Measurements from ENCODE around the gene CD52.

Gene CD52

DNA sequence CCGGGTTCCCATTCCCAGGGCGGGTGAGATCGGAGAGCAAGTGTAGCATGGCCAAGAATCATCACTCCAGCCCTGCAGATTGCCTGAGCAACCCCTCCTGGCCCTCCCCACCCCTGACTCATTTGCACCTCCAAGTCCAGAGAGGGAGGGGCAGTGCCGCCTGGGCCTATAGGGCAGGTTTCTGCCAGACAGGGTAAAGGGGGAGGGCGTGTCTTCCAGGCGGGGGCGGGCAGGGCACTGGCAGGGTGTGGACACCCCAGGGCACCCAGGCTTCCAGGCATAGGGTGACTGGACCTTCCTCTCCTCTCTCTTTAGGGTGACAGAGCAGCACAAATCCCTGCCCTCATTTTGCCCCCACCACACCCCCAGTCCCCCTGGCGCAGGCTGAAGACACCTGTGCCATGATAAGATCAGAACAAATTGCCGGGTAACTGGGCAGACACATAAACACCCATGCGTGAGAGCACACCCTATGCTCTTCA is 39.4 kb downstream of the CD52 start:
- no peak for DNase-seq

DNA sequence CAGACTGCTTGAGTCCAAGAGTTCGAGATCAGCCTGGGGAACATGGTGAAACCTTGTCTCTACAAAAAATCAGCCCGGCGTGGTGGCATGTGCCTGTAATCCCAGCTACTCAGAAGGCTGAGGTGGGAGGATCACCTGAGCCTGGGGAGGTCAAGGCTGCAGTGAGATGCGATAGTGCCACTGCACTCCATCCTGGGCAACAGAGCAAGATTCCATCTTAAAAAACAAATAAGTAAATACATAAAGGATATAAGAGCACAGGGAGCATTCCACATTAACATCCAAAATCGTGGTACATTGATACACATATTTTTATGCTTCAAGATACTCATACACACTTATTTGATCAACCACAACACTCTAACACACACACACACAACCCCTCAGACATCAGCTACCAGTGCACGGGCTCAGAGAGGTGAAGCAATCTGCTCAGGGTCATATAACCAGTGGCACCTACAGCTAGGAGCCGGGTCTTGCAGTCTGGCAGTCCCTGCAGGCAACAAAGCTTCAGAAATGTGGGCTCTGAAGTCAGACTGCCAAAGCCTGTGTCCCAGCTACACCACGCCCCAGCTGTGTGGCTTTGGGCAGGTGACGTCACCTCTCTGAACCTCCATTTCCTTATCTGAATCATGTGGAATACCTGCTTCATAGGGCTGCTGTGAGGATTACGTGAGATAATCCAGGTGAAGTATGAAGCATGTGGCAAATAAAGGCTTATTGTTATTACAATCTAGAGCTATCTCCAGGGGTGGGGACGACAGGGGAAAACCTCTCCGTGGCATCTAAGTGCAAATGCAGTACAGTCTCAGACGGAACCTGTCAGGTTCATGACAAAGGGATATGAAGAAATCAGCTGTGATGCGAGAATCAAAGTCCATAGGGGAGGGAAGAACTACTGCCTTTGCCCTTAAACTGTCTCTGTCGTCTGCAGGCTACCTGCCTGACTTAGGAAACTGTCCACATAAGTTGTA is 40.9 kb downstream of the CD52 start:
- no peak for DNase-seq

DNA sequence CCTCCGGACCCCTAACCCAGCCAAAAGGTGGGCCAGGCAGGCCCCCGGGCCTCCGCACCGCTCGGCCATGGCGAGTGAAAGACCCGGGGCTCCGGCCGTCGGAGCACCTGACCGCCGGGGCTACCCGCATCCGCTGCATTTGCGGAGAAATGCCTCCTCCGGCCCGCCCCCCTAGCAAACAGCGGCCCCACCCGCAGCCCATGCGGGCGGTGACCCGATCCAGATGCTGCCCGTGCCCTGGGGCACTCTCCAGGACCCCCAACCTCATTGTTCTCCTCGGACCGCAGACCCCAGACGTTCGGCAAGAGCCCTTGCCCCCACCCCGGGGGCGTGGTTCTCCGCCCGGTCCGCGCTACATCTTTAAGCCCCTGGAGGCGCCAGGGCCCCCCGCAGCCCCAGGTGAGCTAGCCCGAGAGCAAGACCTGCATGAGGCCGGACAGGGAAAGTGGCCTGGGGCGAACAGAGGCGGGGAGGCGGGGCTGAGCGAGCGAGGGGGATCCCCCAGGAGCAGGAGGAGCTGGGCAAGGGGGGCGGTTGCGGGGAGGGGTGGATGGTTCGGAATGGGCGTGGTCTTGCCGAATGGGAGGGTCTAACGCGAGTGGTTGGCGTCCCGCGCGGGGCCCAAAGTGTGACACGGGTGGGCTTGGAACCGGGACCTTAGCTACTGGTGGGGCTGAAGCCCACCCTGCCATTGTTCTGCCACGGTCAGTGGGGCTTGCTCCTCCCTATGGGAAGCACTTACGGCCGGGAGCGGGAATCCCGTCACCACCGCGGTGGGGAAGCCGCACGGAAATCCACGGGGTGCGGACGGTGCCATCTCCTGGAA is 42.4 kb downstream of the CD52 start:
- DNase-seq = no peak

DNA sequence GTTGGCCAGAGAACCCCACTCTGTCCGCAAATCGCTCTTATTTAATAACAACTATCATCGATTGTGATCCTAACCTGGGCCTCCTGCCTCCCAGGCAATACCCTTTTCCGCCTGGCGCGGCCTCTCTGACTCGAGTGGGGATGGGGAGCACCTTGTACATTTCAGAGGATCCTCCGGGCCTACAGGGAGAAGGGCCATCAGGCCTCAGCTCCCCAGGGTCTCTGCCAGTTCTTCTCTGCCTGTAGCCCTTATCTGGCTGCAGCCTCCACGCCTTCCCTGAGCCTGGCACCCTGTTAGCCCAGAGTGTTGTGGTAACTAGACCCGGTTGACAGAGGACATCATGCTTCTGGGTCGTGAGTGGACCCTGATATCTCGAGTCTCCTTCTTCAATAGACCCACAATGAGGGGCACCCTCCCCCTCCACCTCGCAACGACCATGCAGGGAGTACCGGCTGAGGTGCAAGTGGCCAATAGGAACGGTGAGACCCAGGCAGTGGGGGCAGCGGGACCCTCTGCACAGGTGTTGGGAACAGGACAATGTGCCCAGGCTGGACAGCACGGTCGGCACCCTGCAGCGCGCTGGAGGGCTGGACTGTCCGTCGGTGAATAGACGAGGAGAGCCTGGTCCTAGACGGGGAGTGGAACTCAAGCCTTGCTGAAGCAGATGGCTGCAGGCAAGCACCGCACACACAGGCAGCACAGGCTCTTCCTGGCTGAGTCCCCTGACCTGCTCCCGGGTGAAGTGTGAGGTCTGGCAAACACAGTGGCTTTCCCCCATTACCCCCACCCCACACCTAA is 43.2 kb downstream of the CD52 start:
- no peak for DNase-seq

DNA sequence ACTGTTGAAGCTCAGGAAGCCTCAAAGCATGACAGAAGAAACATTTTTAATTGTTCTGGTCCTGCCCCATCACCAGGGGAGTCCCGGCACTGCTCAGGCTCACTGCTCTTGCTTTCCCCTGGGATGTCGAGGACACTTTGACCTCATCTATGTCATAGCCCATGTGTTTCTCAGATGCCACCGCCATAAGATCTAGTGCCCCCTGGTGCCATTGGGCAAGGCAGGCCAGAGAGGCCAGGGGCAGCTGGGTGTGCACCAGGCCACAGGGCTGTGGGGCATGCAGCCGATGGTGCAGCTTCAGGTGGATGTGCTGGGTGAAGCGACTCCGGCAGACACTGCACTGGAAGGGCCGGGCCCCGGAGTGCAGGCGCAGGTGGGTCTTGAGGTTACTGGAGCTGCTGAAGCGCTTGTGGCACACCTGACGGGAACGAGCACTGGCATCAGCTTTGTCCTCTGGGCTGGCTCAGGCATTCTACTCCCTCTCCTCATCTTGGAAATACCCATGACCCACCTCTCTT is 43.9 kb downstream of the CD52 start:
- no peak for DNase-seq

DNA sequence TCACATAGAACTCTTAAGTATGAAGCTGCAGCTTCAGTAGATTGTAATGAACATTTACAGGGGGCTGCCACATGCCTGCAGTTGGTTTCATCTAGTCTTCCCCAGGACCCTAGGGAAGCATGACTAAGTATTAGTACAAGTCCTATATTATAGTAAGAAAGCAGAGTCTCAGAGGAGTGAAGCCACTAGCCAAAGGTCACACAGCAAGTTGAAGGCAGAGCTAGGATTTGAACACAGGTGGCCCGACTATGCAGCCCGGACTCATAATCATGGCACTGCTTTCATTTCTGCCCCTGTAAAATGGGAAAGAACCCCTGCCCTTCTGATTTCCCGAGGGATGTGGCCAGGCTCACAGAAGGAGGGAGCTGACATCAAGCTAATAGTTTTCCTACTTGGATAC is 44.6 kb downstream of the CD52 start:
- DNase-seq = no peak

DNA sequence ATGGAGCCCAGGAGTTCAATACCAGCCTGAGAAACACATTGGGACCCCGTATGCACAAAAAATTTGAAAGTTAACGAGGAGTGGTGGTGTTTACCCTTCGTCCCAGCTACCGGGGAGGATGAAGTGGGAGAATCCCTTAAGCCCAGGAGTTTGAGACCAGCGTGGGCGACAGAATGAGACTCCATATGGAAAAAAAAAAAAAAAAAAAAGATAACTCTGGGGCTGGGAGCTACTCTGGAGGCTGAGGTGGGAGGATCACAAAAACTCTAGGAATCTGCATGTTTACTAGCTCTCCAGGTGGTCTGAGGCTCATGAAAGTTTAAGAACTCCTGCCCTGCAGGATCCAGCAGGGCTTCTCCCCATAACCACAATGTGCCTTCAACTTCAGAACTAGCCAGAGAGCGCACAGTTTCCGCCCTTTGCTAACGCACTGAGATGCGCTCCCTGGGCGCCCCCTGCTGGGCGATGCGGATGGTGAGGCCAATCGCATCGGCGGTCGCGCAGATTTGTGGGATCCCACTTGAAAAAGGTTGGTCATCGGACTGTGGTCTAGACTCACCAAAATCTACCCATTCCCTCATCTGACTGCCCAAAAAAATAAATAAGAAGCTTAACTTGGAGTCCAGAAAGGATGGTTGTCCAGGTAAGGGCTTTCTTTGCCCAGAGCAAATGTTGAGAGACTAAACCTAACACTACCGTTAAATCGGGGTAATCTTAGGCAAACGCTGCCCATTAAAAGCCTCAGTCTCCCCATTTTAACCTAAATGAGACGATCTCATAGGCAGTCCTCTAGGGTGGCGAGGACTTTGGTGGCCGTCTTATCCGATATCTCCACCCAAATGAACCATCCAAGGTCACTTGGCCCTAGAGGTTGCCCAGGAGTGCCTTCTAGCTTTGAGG is 46.0 kb downstream of the CD52 start:
- DNase-seq = peak; percentile 47

DNA sequence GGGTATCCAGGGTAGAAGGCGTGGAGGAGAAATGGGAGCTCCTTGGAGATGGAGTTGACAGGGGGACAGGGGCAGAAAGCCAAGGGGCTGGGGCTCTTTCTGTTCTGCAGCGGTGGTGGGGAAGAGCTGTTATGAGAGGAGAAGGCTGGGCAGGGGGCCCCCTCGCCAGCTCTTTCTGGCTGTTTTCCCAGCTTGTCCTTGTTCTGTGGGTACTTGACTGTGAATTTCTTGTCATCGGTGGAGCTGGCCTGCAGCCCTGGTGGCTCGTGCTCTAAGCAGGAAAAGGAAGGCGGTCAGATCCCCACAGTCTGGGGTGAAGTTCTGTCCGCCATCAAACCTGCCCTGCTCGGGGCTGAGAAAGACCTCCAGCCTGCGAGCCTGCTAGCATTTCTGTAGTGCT is 47.2 kb downstream of the CD52 start:
- DNase-seq = no peak

DNA sequence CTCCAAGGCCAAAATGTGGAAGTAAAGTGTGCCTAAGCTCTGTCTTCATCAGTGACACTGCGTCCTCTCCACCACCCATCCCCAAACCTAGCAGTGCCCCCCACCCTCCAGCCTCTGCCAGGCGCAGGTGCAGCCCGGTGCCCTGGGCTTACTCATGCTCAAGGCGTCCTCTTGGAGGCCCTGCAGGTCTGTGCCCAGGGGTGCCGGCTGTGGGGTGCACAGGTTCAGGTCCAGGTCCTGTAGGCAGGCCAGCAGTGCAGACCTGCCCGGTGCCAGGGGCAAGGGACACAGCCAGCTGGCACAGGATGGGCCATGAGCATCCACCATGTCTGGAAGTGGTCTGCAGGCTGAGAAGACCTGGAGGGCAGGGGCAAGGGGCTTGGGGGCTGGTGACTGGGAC is 49.7 kb downstream of the CD52 start:
- DNase-seq = no peak

DNA sequence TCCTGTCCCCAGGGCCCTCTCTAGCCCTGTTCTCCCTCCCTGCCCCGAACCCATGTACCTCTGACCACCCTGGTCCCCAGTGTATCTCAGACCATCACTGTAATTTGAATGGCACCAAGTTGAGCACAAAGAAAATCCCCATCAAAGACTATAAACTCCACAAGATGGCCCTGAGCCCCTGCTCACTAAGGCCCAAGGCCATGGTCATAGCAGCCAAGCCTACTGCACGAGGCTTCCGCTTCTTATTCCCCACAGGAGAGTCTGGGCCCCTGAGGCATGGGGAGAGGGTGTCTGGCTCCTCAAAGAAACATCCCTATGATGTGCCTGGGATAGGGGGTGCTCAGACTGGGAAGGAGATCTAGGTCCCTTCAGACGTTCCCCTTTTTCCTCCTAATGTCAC is 50.2 kb downstream of the CD52 start:
- DNase-seq = no peak

DNA sequence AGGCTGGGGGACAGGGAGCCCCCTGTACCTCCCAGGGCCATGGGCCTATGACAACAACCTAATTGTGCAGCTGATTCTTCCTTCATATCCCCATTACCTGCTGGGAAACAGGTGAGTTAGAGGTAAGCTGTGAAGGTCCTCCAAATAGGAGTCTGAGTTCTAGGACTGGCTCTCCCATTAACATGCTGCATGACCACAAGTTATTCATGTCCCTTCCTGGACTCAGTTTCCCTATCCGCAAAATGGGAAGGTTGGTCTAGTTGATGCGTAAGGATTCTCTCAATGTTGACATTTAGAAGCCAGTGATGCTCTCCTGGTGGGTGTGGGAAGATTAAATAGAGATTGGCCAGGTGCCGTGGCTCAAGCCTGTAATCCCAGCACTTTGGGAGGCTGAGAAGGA is 50.7 kb downstream of the CD52 start:
- no peak for DNase-seq

All from midbrain (tissue), 1 donor.